ENCODE results near the gene TPSAB1. TPM values are rescaled to one million over a fixed set of nuclear protein-coding genes. Genes with fewer than 3 reads are reported as not detected.

Gene TPSAB1
- total RNA-seq, 1 experiment from 2014 or later = not detected

DNA sequence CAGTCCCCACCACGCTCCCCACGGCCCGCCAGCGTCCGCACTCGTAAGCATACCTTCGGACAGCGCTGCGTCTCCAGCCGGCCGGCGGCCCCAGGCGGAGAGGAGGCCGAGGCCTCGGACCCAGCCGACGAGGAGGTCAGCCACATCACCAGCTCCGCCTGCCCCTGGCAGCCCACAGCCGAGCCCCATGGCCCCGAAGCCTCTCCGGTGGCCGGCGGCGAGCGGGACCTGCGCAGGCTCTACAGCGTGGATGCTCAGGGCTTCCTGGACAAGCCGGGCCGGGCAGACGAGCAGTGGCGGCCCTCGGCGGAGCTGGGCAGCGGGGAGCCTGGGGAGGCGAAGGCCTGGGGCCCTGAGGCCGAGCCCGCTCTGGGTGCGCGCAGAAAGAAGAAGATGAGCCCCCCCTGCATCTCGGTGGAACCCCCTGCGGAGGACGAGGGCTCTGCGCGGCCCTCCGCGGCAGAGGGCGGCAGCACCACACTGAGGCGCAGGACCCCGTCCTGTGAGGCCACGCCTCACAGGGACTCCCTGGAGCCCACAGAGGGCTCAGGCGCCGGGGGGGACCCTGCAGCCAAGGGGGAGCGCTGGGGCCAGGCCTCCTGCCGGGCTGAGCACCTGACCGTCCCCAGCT is 20.3 kb upstream of the TPSAB1 start:
- BruUV-seq (replicated peaks) = no TSS peak
- Mint-ChIP-seq H3K36me3 (ENCODE audit: insufficient read depth, unreplicated experiment) (no peaks in the 10 kb centered on the region), H3K27ac (ENCODE audit: unreplicated experiment) (no peak overlapping the region), H3K9me3 (ENCODE audit: low read depth, unreplicated experiment) (no peaks in the 10 kb centered on the region), H3K4me3 (ENCODE audit: low read depth, unreplicated experiment) (no peak overlapping the region), H3K27me3 (ENCODE audit: unreplicated experiment) (peaks cover 96% of the 10 kb centered on the region), H3K4me1 (ENCODE audit: low read depth, unreplicated experiment) (peaks cover 11% of the 10 kb centered on the region)
- DNase-seq = no peak
- CTCF ChIA-PET = no interaction called here
- no peak for TF ChIP-seq CTCF (IDR thresholded peaks at IDR 0.05; ENCODE audit: unreplicated experiment)
- intact Hi-C loops (cut with micrococcal nuclease; ENCODE audit: unreplicated experiment) = no loop called here

GRCh38 chr16:1220841-1221627 is 19.5 kb upstream of the TPSAB1 start:
- Mint-ChIP-seq H3K9me3 (ENCODE audit: low read depth, unreplicated experiment) (no peaks in the 10 kb centered on the region), H3K27me3 (ENCODE audit: unreplicated experiment) (peaks cover 96% of the 10 kb centered on the region), H3K27ac (ENCODE audit: unreplicated experiment) (no peak overlapping the region), H3K4me3 (ENCODE audit: low read depth, unreplicated experiment) (no peak overlapping the region), H3K36me3 (ENCODE audit: insufficient read depth, unreplicated experiment) (no peaks in the 10 kb centered on the region), H3K4me1 (ENCODE audit: low read depth, unreplicated experiment) (peaks cover 18% of the 10 kb centered on the region)
- DNase-seq = peak; percentile 24
- CTCF ChIA-PET = no interaction called here
- intact Hi-C loops (cut with micrococcal nuclease; ENCODE audit: unreplicated experiment) = no loop called here
- no peak for TF ChIP-seq CTCF (IDR thresholded peaks at IDR 0.05; ENCODE audit: unreplicated experiment)
- BruUV-seq (replicated peaks) = no TSS peak

- Mint-ChIP-seq H3K36me3 (ENCODE audit: insufficient read depth, unreplicated experiment) (no peaks in the 10 kb centered on the region), H3K27ac (ENCODE audit: unreplicated experiment) (no peak overlapping the region), H3K9me3 (ENCODE audit: low read depth, unreplicated experiment) (no peaks in the 10 kb centered on the region), H3K27me3 (ENCODE audit: unreplicated experiment) (peaks cover 93% of the 10 kb centered on the region), H3K4me1 (ENCODE audit: low read depth, unreplicated experiment) (peaks cover 18% of the 10 kb centered on the region), H3K4me3 (ENCODE audit: low read depth, unreplicated experiment) (no peak overlapping the region)
- CTCF ChIA-PET = no interaction called here
- no TSS peak for BruUV-seq (replicated peaks)
- intact Hi-C loops (cut with micrococcal nuclease; ENCODE audit: unreplicated experiment) = no loop called here
- TF ChIP-seq CTCF (IDR thresholded peaks at IDR 0.05; ENCODE audit: unreplicated experiment) = no peak
- DNase-seq = peak; percentile 47
Measured at GRCh38 chr16:1221628-1222552, 18.6 kb upstream of the TPSAB1 start.

- peaks cover 18% of the 10 kb centered on the region for H3K4me1 Mint-ChIP-seq (ENCODE audit: low read depth, unreplicated experiment)
- BruUV-seq (replicated peaks) = no TSS peak
- intact Hi-C loops (cut with micrococcal nuclease; ENCODE audit: unreplicated experiment) = no loop called here
- no peaks in the 10 kb centered on the region for H3K36me3 Mint-ChIP-seq (ENCODE audit: insufficient read depth, unreplicated experiment)
- H3K27ac Mint-ChIP-seq (ENCODE audit: unreplicated experiment) = no peak overlapping the region
- no peaks in the 10 kb centered on the region for H3K9me3 Mint-ChIP-seq (ENCODE audit: low read depth, unreplicated experiment)
- DNase-seq = no peak
- CTCF ChIA-PET = no interaction called here
- H3K27me3 Mint-ChIP-seq (ENCODE audit: unreplicated experiment) = peaks cover 93% of the 10 kb centered on the region
- H3K4me3 Mint-ChIP-seq (ENCODE audit: low read depth, unreplicated experiment) = no peak overlapping the region
- no peak for TF ChIP-seq CTCF (IDR thresholded peaks at IDR 0.05; ENCODE audit: unreplicated experiment)
Measured at GRCh38 chr16:1222553-1223354, 17.8 kb upstream of the TPSAB1 start.

Measured in Calu3 (cell line).